Measurements from ENCODE around the gene TMEM269.

TMEM269 gene

GRCh38 chr1:42824481-42825035 is 39.8 kb downstream of the TMEM269 start:
- Histone ChIP-seq H3K9ac (ENCODE audit: low read length) (no peak overlapping the region), H3K9me3 (ENCODE audit: insufficient read depth, low read length) (no peaks in the 10 kb centered on the region), H3K27me3 (ENCODE audit: low read length) (no peaks in the 10 kb centered on the region), H3K9me2 (replicated peaks; ENCODE audit: insufficient read depth, low read length) (no peaks in the 10 kb centered on the region), H3F3A (ENCODE audit: insufficient read depth) (no peaks in the 10 kb centered on the region), H3K4me2 (ENCODE audit: low read depth, low read length, poor library complexity, severe bottlenecking) (no peak overlapping the region), H3K36me3 (ENCODE audit: low read length) (no peaks in the 10 kb centered on the region), H2AFZ (ENCODE audit: low read depth, low read length, severe bottlenecking) (no peak overlapping the region), H3K79me2 (ENCODE audit: insufficient read depth, low read length) (no peaks in the 10 kb centered on the region), H3K27ac (ENCODE audit: low read depth, low read length) (no peak overlapping the region), H3K4me3 (ENCODE audit: insufficient read depth, low read length, poor library complexity, severe bottlenecking) (no peak overlapping the region), H4K20me1 (ENCODE audit: low read depth, low read length) (no peaks in the 10 kb centered on the region)
- TF ChIP-seq, protein P1, sequence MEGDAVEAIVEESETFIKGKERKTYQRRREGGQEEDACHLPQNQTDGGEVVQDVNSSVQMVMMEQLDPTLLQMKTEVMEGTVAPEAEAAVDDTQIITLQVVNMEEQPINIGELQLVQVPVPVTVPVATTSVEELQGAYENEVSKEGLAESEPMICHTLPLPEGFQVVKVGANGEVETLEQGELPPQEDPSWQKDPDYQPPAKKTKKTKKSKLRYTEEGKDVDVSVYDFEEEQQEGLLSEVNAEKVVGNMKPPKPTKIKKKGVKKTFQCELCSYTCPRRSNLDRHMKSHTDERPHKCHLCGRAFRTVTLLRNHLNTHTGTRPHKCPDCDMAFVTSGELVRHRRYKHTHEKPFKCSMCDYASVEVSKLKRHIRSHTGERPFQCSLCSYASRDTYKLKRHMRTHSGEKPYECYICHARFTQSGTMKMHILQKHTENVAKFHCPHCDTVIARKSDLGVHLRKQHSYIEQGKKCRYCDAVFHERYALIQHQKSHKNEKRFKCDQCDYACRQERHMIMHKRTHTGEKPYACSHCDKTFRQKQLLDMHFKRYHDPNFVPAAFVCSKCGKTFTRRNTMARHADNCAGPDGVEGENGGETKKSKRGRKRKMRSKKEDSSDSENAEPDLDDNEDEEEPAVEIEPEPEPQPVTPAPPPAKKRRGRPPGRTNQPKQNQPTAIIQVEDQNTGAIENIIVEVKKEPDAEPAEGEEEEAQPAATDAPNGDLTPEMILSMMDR (IDR thresholded peaks at IDR 0.05; ENCODE audit: insufficient read depth, low read length, poor library complexity, severe bottlenecking), result no peak

DNA sequence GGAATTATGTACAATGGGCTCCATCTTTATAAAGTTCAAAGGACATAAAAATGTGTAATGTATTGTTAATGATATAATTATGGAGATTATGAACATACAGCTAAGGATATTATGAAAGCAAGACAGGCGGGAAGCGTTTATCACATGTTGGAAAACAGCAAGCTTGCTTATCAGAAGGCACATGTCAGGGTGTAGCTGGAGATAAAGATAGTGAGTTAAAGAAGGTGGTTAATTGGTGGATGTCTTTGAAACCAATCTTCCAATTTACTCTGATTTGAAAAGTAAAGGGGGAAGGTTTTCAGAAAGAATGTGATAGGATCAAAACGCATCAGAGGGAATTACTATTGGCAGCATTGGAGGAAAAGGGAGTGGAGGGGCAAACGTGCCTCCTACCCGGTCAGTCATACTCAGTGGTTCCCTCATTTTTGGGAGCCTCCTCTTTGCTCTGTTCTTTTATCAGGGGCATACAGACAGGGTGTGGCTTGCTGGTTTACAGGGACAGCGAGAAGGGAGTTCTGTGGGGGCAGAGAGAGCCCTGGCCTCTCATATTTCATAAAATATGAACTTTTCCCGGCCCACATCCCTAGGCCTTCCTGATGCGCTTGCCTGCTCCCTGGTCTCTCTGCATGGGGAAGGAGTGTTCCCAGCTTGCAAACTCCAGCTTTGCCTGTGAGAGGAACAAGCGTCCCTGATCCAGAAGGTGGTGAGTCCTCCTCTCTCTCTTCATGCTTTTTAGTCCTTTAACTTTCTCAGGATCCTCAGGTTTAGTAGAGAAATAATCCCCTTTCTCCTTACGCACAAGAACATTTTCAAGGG is 40.5 kb downstream of the TMEM269 start:
- no peak overlapping the region for H3K27ac ChIP-seq (ENCODE audit: low read depth, low read length)
- no peaks in the 10 kb centered on the region for H3F3A ChIP-seq (ENCODE audit: insufficient read depth)
- H2AFZ ChIP-seq (ENCODE audit: low read depth, low read length, severe bottlenecking), result no peak overlapping the region
- no peak overlapping the region for H3K9ac ChIP-seq (ENCODE audit: low read length)
- H3K4me2 ChIP-seq (ENCODE audit: low read depth, low read length, poor library complexity, severe bottlenecking), result no peak overlapping the region
- no peak overlapping the region for H3K4me3 ChIP-seq (ENCODE audit: insufficient read depth, low read length, poor library complexity, severe bottlenecking)
- no peaks in the 10 kb centered on the region for H3K27me3 ChIP-seq (ENCODE audit: low read length)
- H3K9me3 ChIP-seq (ENCODE audit: insufficient read depth, low read length), result no peaks in the 10 kb centered on the region
- H3K36me3 ChIP-seq (ENCODE audit: low read length), result no peaks in the 10 kb centered on the region
- no peaks in the 10 kb centered on the region for H4K20me1 ChIP-seq (ENCODE audit: low read depth, low read length)
- H3K9me2 ChIP-seq (replicated peaks; ENCODE audit: insufficient read depth, low read length), result no peaks in the 10 kb centered on the region
- TF ChIP-seq, protein P1 (IDR thresholded peaks at IDR 0.05; ENCODE audit: insufficient read depth, low read length, poor library complexity, severe bottlenecking), result no peak
- TF ChIP-seq EZH2phosphoT487 (conservative IDR thresholded peaks at IDR 0.05; ENCODE audit: low read length), result no peak
- H3K79me2 ChIP-seq (ENCODE audit: insufficient read depth, low read length), result no peaks in the 10 kb centered on the region

DNA sequence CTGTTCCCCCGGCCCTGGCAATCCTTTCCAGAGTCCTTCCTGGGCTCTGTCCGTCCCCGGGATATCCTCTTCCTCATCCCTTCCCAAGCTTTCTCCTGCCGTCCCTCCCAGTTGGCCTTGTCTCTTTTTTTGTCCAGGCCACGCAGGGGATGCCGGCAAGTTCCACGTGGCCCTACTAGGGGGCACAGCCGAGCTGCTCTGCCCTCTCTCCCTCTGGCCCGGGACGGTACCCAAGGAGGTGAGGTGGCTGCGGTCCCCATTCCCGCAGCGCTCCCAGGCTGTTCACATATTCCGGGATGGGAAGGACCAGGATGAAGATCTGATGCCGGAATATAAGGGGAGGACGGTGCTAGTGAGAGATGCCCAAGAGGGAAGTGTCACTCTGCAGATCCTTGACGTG is 45.8 kb downstream of the TMEM269 start:
- Histone ChIP-seq H2AFZ (ENCODE audit: low read depth, low read length, severe bottlenecking) (no peak overlapping the region), H3K4me2 (ENCODE audit: low read depth, low read length, poor library complexity, severe bottlenecking) (no peak overlapping the region), H3K9me2 (replicated peaks; ENCODE audit: insufficient read depth, low read length) (no peaks in the 10 kb centered on the region), H3K27me3 (ENCODE audit: low read length) (no peaks in the 10 kb centered on the region), H3F3A (ENCODE audit: insufficient read depth) (no peaks in the 10 kb centered on the region), H3K36me3 (ENCODE audit: low read length) (no peaks in the 10 kb centered on the region), H3K9me3 (ENCODE audit: insufficient read depth, low read length) (no peaks in the 10 kb centered on the region), H3K9ac (ENCODE audit: low read length) (no peak overlapping the region), H4K20me1 (ENCODE audit: low read depth, low read length) (no peaks in the 10 kb centered on the region), H3K4me3 (ENCODE audit: insufficient read depth, low read length, poor library complexity, severe bottlenecking) (no peak overlapping the region), H3K27ac (ENCODE audit: low read depth, low read length) (no peak overlapping the region), H3K79me2 (ENCODE audit: insufficient read depth, low read length) (no peaks in the 10 kb centered on the region)
- TF ChIP-seq, protein P1 (IDR thresholded peaks at IDR 0.05; ENCODE audit: insufficient read depth, low read length, poor library complexity, severe bottlenecking), result no peak
- TF ChIP-seq EZH2phosphoT487 (conservative IDR thresholded peaks at IDR 0.05; ENCODE audit: low read length), result no peak
